ENCODE measurements around the gene ABCB10.
"Not testable (repeated sequence)": the region's sequence is repeated elsewhere in the genome, so short reads cannot be mapped to it uniquely, and the experiment has no call there.

The ABCB10 gene
- total RNA-seq, result 36.6 to 86.5 (median 64.7) reads per million in 17 experiments

DNA sequence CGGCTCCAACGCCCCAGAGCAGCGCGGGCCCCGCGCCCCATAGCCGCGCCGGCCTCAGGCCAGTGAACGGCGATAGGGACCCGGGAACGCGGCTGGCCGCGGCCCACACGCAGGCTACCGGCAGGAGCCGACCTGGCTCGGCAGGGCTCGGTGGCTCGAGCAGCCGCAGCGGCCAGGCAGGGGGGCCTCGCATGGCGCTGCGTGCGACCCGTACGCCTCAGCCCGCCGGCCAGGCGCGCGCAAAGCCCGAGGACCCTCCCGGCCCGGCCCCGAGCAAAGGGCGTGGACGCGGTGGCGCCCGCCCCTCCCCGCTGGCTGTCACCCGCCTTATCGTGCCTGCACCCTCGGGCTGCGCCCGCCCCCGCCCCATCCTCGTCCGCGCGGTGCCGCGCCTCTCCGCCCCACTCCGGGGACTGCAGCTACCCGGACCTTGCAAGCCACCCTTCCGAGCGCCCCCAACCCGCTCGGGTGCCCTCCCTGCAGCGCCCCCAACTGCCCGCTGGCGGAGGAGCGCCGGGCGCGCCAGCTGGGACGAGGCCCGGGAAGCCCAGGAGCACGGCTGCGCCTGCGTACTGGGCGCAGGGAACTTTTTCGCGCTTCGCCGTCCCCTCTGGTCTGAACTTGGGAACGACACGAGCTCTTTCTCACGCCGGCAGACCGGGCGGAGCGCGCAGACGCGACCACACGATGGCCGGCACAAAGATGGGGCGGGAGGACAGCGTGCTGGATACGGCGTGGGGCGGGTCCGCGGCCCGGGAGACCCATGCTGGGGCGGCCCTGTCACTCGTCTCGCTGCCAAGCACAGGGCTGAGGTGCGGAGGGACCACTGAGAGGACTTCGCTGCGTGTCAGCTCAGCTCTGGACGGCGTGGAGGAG, at the start of gene ABCB10:
Gene ABCB10, minus strand, starts transcription at position 248 of the 876 bp plus-strand sequence. Its CDS starts 55 bp downstream, at position 193.
- DNase-seq, result peak; percentile 98 to 99 (median 98)

DNA sequence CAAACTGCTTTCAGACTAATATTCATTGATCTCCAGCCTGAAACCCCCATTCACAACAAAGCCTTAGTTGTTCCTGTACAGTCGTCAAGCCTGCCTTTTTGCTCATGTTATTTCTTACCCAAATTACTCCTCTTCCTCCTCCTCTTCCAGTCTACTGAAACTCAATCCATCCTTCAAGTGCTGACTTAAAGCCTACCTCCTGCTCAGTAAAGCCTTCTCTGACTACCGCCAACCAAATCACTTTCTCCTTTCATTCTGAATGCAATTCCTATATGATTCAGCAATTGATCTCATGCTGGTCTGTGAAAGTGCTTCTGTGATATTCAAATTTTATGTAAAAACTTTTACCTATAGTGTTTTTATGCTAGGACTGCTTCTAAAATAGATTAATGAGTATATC, 48.9 kb upstream of the ABCB10 start:
- DNase-seq, result no peak

DNA sequence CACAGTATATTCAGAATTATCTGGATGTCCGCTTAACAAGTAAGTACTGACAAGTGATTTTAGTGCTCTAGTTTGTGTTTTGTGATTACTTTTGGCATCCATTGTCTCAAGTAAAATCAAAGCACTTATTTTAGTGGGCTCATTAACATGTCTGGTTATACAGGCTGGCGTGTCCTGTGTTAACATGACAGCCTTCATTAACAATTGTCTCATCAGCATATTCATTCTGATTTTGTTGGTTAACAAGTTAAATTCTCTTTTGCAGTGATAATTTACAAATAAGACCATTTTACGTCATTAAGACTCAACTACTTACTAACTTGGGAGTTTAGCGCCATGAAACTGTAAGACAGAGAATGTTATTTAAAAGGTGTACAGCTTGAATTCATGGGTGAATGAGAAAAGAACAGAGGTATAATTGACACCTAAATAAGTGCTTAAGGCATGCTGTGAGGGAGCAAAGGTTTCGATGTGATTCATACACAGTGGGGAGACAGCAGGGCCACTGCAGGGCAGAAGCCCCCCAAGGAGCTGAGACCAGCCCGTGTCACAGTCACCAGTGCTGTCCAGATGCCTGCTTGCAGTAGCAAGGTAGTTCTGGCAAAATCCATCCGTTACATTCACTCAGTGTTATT, 45.0 kb upstream of the ABCB10 start:
- DNase-seq, result no peak

DNA sequence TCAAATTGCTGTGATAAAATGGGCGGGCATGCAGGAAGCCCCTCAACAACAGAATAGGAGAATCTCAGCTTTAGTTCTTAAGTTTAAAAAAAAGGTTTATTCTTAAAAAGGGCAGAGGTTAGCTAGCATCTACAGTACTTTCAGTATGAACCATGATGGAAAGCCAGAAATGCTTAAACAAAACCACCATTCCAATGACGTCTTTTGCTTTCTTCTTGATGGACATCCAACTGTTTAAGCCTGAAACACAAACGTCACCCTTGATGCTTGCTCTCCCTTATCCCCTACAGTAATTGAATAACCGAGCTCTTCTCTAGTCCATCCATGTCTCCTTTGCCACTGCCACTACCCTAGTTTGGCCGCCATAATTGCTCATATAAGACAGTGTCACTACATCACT, 41.7 kb upstream of the ABCB10 start:
- DNase-seq, result no peak

DNA sequence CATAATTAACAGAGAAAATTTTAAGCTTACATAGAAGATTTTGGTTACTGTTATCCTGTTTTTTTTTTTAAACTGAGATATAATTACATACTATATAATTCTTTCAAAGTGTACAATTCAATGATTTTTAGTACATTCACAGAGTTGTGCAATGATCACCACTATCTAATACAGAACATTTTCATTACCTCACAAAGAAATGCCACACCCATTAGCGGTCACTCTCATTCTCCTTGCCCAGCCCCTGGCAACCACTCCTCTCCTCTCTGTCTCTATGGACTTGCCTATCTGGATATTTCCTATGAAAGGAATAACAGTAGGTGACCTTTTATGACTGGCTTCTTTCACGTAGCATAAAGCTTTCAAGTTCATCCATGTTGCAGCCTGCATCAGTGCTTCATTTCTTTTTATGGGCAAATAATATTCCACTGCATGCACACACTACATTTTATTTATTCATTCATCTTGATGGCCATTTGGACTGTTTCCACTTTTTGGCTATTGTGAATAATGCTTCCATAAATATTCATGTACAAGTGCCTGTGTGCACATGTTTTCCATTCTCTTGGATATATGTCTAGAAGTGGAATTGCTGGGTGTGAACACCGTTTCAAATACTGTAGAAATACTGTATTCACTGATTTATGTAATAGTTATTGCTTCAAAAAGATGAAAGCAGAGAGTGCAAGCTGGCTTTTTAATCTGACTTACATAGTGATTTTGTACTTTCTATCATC, 40.9 kb upstream of the ABCB10 start:
- DNase-seq, result no peak

DNA sequence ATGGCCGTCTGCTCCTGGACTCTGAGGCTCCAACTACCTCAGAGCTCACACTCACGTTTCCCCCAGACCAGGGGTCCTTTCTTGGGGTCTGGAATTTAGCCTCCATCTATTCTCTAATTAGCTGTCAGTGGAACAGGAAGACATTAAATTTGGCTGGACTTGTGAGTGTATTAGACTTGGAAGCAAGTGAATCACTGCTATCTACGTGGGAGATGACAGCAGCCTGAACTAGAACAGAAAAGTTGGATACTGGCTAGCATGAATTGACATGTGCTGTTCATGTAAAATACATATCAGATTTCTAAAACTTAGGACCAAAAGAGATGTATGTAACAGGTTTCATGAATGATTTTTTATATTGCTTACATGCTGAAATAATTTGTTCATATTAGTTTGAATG, 39.4 kb upstream of the ABCB10 start:
- DNase-seq, result no peak

DNA sequence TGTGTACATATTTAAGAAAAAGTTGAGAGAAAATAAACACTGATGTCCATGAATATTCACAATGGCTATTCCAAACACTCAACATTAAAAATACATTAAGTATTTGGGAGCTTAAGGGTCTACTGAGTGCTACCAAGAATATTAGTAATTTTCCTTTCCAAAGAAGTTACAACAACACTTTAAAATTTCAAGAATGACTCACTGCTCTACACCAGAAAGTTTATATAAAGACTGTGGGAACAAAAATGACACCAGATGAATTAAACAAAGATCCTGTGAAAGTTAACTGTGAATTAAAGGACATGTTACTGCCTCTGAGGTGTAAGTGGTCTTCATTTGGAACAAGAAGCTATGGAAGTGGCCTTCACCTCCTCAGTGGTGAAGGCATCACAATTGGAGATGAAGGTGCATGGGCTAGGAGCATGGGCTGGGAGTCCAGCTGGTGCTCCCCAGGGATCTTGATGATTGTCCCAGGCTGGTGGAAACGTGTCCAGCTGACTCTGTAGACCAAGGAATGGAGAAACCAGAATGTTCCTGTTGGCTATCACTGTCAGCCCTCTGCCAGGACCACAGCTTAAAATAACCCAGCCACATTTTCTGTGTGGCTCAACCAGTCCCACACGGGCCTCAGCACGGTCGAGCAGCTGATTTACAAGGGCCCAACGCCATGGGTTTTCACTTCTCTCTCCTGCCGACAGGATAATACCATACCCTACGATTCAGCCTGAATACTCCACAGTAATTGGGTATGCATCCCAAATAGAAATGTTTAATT, 38.6 kb upstream of the ABCB10 start:
- peak; percentile 36 to 63 (median 48) for DNase-seq

DNA sequence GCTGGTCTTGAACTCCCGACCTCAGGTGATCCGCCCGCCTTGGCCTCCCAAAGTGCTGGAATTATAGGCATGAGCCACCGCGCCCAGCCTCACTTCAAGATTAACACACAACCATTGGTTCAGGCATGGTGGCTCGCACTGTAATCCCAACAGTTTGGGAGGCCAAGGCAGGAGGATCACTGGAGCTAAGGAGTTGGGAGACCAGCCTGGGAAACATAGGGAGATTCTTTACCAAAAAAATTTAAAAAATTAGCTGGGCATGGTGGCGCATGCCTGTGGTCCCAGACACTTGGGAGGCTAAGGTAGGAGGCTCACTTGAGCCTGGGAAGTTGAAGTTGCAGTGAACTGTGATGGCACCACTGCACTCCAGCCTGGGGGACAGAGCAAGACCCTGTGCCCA, 37.4 kb upstream of the ABCB10 start:
- not testable (repeated sequence) for DNase-seq

DNA sequence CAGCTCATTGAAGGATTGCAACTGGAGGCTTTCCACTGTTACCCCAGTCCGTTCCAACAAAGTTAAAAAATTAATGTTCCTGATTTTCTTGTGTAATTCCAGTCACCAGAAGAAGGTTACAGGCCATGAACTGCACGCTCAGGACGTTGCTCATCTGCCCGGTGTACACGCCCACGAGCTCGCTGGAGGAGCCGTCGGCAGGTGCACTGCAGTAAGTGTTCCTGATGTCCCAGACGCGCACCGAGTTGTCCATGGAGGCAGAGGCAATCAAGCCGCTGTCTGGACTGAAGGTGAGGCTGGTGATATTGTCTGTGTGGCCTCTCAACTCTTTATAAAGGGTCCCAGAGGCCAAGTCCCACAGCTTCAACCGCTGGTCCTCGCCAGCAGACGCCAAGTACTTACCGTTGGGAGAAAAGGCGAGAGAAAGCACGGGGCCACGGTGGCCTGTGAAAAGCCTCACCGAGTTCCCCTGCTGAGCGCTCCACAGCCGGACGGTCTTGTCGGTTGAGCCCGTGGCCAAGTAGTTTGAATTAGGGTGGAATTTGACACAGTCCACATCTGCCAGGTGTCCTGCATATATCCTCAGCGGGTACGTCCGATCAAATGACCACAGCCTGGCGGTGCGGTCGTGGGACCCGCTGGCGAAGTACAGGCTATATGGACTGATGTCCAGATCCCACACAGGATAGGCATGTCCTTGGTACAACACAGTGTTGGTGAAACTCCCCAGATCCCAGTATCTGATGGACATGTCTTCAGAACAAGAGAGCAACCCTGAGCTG, 35.9 kb upstream of the ABCB10 start:
- no peak for DNase-seq

DNA sequence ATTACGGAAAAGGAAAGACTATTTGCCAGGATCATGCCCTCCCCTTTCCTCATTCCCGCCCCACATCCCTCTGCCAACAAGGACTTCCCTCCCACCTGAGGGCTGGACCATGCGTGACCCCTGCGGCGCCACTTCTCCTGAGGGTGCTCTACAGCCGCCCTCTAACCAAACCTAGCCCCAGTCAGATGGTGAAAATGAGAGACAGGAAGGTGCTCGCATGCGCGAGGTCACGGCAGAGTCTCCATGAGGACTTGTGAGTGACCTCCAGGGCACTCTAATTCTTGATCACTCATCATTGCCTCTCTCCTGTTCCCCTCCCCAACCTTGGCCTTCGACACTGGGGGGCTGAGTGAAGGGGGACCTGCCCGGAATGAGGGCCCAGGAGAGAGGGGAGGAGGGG, 35.3 kb upstream of the ABCB10 start:
- no peak for DNase-seq

DNA sequence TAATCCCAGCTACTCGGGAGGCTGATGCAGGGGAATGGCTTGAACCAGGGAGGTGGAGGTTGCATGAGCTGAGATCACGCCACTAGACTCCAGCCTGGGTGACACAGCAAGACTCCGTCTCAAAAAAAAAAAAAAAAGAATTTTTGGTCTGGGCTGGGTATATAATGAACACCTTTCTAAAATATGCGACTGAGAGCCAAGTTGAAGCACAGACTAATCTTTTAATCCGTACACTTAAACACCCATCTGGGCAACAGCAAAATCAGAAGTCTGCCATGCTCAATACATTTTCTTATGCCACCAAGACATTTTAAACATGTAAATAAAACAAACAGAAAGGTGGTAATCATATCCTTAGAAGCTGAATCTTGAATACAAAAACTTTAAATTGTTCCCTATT, 31.6 kb upstream of the ABCB10 start:
- DNase-seq, result no peak

DNA sequence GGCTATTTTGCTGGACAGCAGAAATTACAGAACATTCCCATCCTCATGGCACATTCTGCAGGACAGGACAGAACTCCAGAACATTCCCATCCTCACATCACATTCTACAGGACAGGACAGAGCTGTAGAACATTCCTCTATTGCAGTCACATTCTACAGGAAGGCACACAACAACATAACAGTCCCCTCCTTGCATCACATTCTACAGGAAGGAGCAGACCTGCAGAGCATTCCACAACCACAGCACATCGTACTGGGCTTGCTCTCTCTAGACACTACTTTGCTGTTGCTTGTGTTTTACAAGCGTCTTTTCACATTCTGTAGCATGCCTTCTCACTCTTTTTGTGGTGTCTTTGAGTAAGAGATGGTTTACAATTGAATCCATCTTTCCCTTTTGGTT, 26.8 kb upstream of the ABCB10 start:
- DNase-seq, result no peak

DNA sequence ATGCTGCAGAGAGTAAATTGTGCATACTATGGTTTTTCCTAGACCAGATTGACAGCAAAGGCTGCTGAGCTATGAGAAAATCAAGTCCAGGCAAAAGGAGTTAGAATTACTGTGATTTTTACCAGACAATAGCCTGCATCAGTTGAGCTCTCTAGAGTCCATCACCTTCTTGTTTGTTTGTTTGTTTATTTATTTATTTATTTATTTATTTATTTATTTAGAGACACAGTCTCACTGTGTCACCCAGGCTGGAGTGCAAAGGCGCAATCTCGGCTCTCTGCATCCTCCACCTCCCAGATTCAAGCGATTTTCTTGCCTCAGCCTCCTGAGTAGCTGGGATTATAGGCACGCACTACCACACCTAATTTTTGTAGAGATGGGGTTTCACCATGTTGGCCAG, 24.2 kb upstream of the ABCB10 start:
- peak in 2 of 4 experiments; percentile 35 to 50 for DNase-seq

DNA sequence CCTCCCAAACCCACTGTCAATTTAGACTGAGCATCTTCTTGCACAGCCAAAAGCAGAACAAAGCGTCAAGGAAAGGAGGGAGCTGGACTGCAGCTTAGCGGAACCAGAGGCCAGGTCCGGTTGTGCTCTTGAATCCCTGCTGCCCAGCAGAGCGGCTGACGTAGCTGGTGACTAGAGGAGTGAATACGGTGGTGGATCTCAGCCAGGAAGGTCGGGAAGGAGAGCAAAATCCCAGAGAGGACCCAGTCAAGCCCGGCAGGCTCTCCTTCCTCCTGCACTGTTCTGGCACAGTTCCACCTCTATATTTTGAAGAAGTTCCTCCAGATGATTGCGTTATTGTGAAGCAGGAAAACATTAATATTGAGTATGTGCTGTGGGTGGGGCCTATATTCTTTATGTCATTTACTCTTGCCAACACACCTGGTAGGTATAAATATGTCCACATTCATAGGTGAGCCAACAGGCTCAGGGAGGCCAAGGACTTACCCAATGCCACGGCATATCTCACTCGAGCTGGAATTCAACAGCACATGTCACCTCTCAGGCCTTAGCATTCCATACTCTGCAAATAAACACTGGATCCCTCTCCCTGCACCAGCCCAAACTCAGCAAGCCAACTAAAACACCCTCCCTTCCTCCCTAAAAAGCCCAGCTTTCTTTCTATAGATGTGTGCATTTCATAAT, 23.6 kb upstream of the ABCB10 start:
- DNase-seq, result peak; percentile 69 to 81 (median 77)

DNA sequence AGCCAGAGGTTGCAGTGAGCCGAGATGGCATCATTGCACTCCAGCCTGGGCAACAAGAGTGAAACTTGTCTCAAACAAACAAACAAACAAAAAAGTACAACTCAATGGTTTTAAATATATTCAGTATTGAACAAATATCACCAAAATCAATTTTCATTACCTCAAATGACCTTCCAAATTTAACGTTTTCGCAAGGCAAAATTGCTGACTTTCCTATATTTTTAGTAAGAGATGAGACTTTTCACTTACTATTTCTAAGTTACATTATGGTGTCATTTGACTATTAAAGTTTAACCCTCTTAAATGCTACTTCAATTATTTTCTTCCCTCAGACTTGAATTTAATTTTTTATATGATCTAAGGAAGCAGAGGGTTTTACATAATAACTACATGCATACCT, 23.0 kb upstream of the ABCB10 start:
- no peak for DNase-seq

DNA sequence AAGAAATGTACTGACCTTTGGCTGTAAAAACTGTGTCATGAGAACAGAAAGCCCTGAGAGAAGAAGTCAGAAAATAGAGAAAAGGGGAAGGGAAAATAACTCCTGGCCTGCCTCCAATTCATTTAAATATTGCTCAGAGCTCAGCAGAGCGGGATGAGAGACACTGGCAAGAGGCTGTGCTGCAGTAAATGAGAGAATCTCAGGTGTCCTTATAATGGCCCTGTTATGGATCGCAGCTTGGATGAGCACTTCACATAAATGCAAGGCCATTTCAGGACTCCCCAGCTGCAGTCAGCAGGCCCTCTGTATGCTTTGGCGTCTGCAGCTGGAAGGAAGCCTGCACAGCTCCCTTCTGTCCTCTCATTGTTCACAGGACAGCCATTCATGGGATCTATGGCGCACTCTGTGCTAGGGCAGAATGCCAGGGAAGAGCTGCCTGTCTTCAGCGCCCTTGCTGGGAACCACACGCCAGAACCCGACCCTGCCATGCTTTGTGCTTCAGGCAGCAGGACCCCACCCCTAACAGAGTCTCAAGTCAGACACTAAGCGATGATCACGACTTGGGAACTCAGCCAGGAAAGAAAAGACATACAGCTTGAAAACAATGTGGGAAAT, 20.7 kb upstream of the ABCB10 start:
- DNase-seq, result peak; percentile 73 to 86 (median 82)

DNA sequence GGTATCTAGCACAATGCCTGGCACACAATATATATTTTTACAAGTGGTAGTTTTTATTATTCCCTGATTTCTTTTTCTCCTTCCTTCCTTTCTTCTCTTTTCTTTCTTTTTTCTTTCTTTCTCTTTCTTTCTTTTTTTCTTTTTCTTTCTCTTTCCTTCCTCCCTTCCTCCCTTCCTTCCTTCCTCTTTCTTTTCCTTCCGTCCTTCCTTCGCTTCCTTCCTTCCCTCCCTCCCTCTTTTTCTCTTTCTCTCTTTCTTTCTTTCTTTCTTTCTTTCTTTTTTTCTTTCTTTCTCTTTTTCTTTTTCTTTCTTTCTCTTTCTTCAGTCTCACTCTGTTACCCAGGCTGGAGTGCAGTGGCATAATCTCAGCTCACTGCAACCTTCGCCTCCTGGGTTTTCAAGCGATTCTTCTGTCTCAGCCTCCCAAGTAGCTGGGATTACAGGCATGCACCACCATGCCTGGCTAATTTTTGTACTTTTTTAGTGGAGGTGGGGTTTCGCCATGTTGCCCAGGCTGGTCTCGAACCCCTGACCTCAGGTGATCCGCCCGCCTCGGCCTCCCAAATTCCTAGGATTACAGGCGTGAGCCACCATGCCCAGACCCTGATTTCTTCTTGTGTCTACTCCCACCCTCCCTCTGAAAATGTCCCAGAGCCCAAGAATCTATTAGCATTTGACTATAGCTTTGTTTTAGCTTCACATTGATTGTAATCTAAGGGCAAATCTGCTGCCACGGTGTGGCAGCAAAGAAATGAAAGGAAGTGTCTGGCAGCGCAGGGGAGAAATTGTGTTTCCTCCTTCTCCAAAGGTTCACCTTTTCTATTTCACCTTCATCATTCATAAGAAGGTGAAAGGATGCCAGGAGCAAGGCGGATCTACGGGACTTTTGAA, 19.9 kb upstream of the ABCB10 start:
- no peak for DNase-seq

DNA sequence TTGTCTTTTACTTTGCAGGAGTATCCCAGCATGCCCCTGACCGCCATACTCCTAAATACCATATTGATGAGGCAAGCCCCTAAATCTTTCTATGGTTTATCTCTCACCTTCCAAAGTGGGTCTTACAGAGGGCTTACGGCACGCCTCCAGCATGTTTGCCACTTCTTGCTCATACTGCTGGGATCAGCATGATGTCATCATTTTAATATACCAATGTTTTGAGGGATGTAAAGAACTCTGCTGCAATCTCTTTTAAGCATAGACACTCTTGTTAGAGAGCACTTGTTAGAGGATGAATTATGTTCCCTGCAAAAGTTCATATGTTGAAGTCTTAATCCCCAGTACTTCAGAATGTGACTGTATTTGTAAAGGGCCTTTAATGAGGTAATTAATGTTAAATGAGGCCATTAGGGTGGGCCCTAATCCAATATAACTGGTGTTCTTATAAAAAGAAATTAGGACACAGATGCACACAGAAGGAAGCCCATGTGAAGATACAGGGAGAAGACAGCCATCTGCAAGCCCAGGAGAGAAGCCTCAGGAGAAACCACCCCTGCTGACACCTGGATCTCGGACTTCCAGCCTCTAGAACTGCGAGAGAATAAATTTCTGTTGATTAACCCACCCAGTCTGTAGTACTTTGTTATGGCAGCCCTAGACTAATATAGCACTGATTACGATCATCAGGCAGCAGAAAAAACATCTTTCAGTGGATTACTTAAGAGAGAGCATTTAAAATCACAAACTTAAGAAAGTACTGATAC, 16.4 kb upstream of the ABCB10 start:
- DNase-seq, result no peak

DNA sequence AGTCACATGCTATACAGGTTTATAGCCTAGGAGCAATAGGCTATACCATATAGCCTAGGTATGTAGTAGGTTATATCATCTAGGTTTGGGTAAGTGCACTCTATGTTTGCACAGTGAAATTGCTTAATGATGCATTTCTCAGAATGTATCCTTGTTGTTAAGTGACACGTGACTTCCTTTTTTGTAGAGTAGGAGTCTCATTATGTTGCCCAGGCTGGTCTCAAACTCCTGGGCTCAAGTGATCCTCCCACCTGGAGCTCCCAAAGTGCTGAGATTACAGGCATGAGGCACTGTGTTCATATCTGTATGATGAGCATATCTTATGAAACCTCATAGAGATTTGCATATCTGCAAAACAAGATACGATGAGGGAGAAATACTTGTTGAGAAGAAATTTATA, 13.8 kb upstream of the ABCB10 start:
- peak; percentile 39 to 75 (median 56) for DNase-seq

Measured in suppressor macrophage (primary cell).